H9 (cell line): ENCODE results near the gene PLCL1. TPM values are rescaled to one million over a fixed set of nuclear protein-coding genes. Genes with fewer than 3 reads are reported as not detected.

Experiments
- DNase-seq: peaks from one replicate; pipeline ENCODE4 v3.0.0-alpha.2; 2017
- H2AFZ ChIP-seq: one replicate; pipeline ENCODE4 v1.6.1; 2013; ENCODE audit warnings: mild to moderate bottlenecking, low read length, control low read depth, moderate library complexity
- H2AK5ac ChIP-seq: 2 replicates; pipeline ENCODE4 v1.6.1; 2013; ENCODE audit warnings: low read length, control low read depth, mixed read lengths; ENCODE audit not compliant: insufficient read length
- H2BK120ac ChIP-seq: one replicate; pipeline ENCODE4 v1.6.1; 2013; ENCODE audit warnings: low read depth, mild to moderate bottlenecking, low read length, control low read depth, inconsistent platforms; ENCODE audit not compliant: poor library complexity, severe bottlenecking
- H2BK12ac ChIP-seq: 2 replicates; pipeline ENCODE4 v1.6.1; 2013; ENCODE audit warnings: low read length, control low read depth, mixed read lengths, low read depth; ENCODE audit not compliant: insufficient read length
- H2BK15ac ChIP-seq: 2 replicates; pipeline ENCODE4 v1.6.1; 2013; ENCODE audit warnings: low read depth, low read length, control low read depth
- H2BK20ac ChIP-seq: one replicate; pipeline ENCODE4 v1.6.1; 2013; ENCODE audit warnings: low read depth, mild to moderate bottlenecking, low read length, control low read depth, inconsistent platforms; ENCODE audit not compliant: poor library complexity, severe bottlenecking
- H2BK5ac ChIP-seq: 2 replicates; pipeline ENCODE4 v1.6.1; 2013; ENCODE audit warnings: low read length, control low read depth, mixed read lengths; ENCODE audit not compliant: insufficient read length
- H3K14ac ChIP-seq: 2 replicates; pipeline ENCODE4 v1.6.1; 2013; ENCODE audit warnings: low read length, control low read depth; ENCODE audit not compliant: insufficient read depth
- H3K18ac ChIP-seq: 2 replicates; pipeline ENCODE4 v1.6.1; 2013; ENCODE audit warnings: low read depth, mild to moderate bottlenecking, mixed read lengths, low read length, control low read depth; ENCODE audit not compliant: insufficient read length
- H3K23ac ChIP-seq: 2 replicates; pipeline ENCODE4 v1.6.1; 2013; ENCODE audit warnings: low read length, control low read depth, mixed read lengths, low read depth; ENCODE audit not compliant: insufficient read length
- H3K23me2 ChIP-seq: 2 replicates; pipeline ENCODE4 v1.6.1; 2013; ENCODE audit warnings: low read depth, mild to moderate bottlenecking, mixed read lengths, low read length, control low read depth; ENCODE audit not compliant: insufficient read length, poor library complexity, severe bottlenecking
- H3K27ac ChIP-seq: 2 replicates; pipeline ENCODE4 v1.5.1; 2013; ENCODE audit warnings: low read length, control low read depth, mixed read lengths, low read depth; ENCODE audit not compliant: insufficient read length
- H3K27me3 ChIP-seq: 2 replicates; pipeline ENCODE4 v1.6.1; 2013; ENCODE audit warnings: low read length, control low read depth, inconsistent platforms; ENCODE audit not compliant: insufficient read depth
- H3K4ac ChIP-seq: 2 replicates; pipeline ENCODE4 v1.6.1; 2013; ENCODE audit warnings: low read depth, mild to moderate bottlenecking, control low read depth, inconsistent platforms, low read length, moderate library complexity
- H3K4me1 ChIP-seq: 2 replicates; pipeline ENCODE4 v1.6.1; 2013; ENCODE audit warnings: low read length, control low read depth, inconsistent platforms; ENCODE audit not compliant: insufficient read depth
- H3K4me2 ChIP-seq: 2 replicates; pipeline ENCODE4 v1.6.1; 2013; ENCODE audit warnings: low read length, control low read depth, mixed read lengths; ENCODE audit not compliant: insufficient read length, insufficient read depth
- H3K56ac ChIP-seq: 2 replicates; pipeline ENCODE4 v1.6.1; 2013; ENCODE audit warnings: low read depth, mild to moderate bottlenecking, mixed read lengths, low read length, control low read depth; ENCODE audit not compliant: insufficient read length
- H3K79me1 ChIP-seq: 2 replicates; pipeline ENCODE4 v1.6.1; 2013; ENCODE audit warnings: low read depth, mild to moderate bottlenecking, moderate library complexity, low read length, control low read depth, inconsistent platforms; ENCODE audit not compliant: insufficient read depth, poor library complexity, severe bottlenecking
- H3K79me2 ChIP-seq: 2 replicates; pipeline ENCODE4 v1.6.1; 2013; ENCODE audit warnings: low read length, control low read depth, inconsistent platforms; ENCODE audit not compliant: insufficient read depth
- H3K9ac ChIP-seq: 2 replicates; pipeline ENCODE4 v1.6.1; 2013; ENCODE audit warnings: low read length, control low read depth, mixed read lengths; ENCODE audit not compliant: insufficient read length; ENCODE audit errors: extremely low read depth
- H3K9me3 ChIP-seq: one replicate; pipeline ENCODE4 v1.6.1; 2013; ENCODE audit warnings: low read depth, low read length, inconsistent platforms; ENCODE audit not compliant: control insufficient read depth
- H3T11ph ChIP-seq: one replicate; pipeline ENCODE4 v1.6.1; 2013; ENCODE audit warnings: mild to moderate bottlenecking, low read length, control low read depth, inconsistent platforms
- H4K20me1 ChIP-seq: one replicate; pipeline ENCODE4 v1.6.1; 2013; ENCODE audit not compliant: control insufficient read depth, insufficient read length, insufficient read depth
- H4K5ac ChIP-seq: 2 replicates; pipeline ENCODE4 v1.6.1; 2013; ENCODE audit warnings: low read depth, mild to moderate bottlenecking, mixed read lengths, low read length, control low read depth; ENCODE audit not compliant: insufficient read length
- H4K8ac ChIP-seq: replicated peaks from 2 replicates; pipeline ENCODE4 v1.6.1; 2013; ENCODE audit warnings: low read length, control low read depth, mixed read lengths, low read depth; ENCODE audit not compliant: insufficient read length
- H4K91ac ChIP-seq: 2 replicates; pipeline ENCODE4 v1.6.1; 2013; ENCODE audit warnings: low read depth, mild to moderate bottlenecking, moderate library complexity, mixed read lengths, low read length, control low read depth; ENCODE audit not compliant: insufficient read length
- H3K27ac Mint-ChIP-seq, 3 experiments: 2 replicates in 2 of 3; 3 replicates in 1 of 3; pipeline ENCODE4 v1.8.0; 2020 to 2021; ENCODE audit warnings: mixed read lengths in 3 of 3, mild to moderate bottlenecking in 1 of 3, moderate library complexity in 1 of 3
- H3K27me3 Mint-ChIP-seq: 2 replicates; pipeline ENCODE4 v1.8.0; 2021; ENCODE audit warnings: low read depth, mild to moderate bottlenecking, moderate library complexity, mixed read lengths
- H3K36me3 Mint-ChIP-seq, 3 experiments: 2 replicates in 2 of 3; 3 replicates in 1 of 3; pipeline ENCODE4 v1.8.0; 2020 to 2021; ENCODE audit warnings: low read depth in 3 of 3, mixed read lengths in 3 of 3; ENCODE audit not compliant: insufficient read depth in 1 of 3
- H3K4me1 Mint-ChIP-seq, 2 experiments: 2 replicates each; pipeline ENCODE4 v1.8.0; 2020; ENCODE audit warnings: mixed read lengths in 2 of 2
- H3K4me3 Mint-ChIP-seq, 2 experiments: 2 replicates in 1 of 2; 3 replicates in 1 of 2; pipeline ENCODE4 v1.8.0; 2020 to 2021; ENCODE audit warnings: mild to moderate bottlenecking in 2 of 2, mixed read lengths in 2 of 2, moderate library complexity in 1 of 2
- H3K9me3 Mint-ChIP-seq, 2 experiments: 2 replicates in 1 of 2; 3 replicates in 1 of 2; pipeline ENCODE4 v1.8.0; 2020; ENCODE audit warnings: mild to moderate bottlenecking in 2 of 2, mixed read lengths in 2 of 2, moderate library complexity in 1 of 2
- CTCF ChIP-seq: fragments of 200-600 bp; sonication (generic); conservative IDR thresholded peaks from 3 replicates; pipeline ENCODE4 v1.8.0; 2021; ENCODE audit warnings: antibody characterized with exemption, mild to moderate bottlenecking
- WGBS: extraction: QIAGEN DNeasy Blood & Tissue Kit; methylation state at CpG from one replicate; pipeline ENCODE4 v1.1.7; 2013; ENCODE audit warnings: missing lambda C conversion rate, low lambda C conversion rate, mixed read lengths; ENCODE audit not compliant: insufficient read length; ENCODE audit errors: extremely low coverage; 5-methylcytosine and 5-hydroxymethylcytosine counted together
- total RNA-seq: library from RNA; stranded (reverse); gene quantifications from 2 replicates; pipeline ENCODE4 v1.2.1, GENCODE V29; 2021

Gene PLCL1
- total RNA-seq, 1 experiment from 2014 or later, result 0.04 TPM

- no peaks in the 10 kb centered on the region for H3K36me3 Mint-ChIP-seq
- Histone ChIP-seq H3K4me1 (no peaks in the 10 kb centered on the region), H3K56ac (no peak overlapping the region), H3K23ac (no peak overlapping the region), H3K9ac (no peak overlapping the region), H3K27ac (no peak overlapping the region), H2AFZ (no peak overlapping the region), H4K8ac (no peak overlapping the region), H2BK12ac (no peak overlapping the region), H4K20me1 (no peaks in the 10 kb centered on the region), H3K79me1 (no peaks in the 10 kb centered on the region), H2AK5ac (no peak overlapping the region), H4K5ac (no peak overlapping the region), H3K79me2 (no peaks in the 10 kb centered on the region), H3K4ac (no peak overlapping the region), H2BK15ac (no peak overlapping the region), H3K9me3 (no peaks in the 10 kb centered on the region), H2BK120ac (no peak overlapping the region), H3K23me2 (no peaks in the 10 kb centered on the region), H2BK5ac (no peak overlapping the region), H3K27me3 (no peaks in the 10 kb centered on the region), H2BK20ac (no peak overlapping the region), H3K14ac (no peak overlapping the region), H4K91ac (no peak overlapping the region), H3T11ph (no peak overlapping the region), H3K18ac (no peak overlapping the region), H3K4me2 (no peak overlapping the region)
- H3K4me3 Mint-ChIP-seq, result no peak overlapping the region
- no peaks in the 10 kb centered on the region for H3K27me3 Mint-ChIP-seq
- no peak overlapping the region for H3K27ac Mint-ChIP-seq
- DNase-seq, result no peak
- H3K9me3 Mint-ChIP-seq, result no peaks in the 10 kb centered on the region
- no CpG with 5 or more reads among the region's 1 CpG for WGBS
- no peak for TF ChIP-seq CTCF
- H3K4me1 Mint-ChIP-seq, result 0 out of 4 replicates have a peak, but pooled peaks cover 0 to 3% of the 10 kb centered on the region in 2 experiments
Observed at GRCh38 chr2:198065322-198065721, 260.9 kb downstream of the PLCL1 start.
